ENCODE results near the gene TNFRSF25. TPM values are rescaled to one million over a fixed set of nuclear protein-coding genes. Genes with fewer than 3 reads are reported as not detected.

The TNFRSF25 gene
- total RNA-seq, 4 donors from 2014 or later = 4.2 to 11.2 (median 8.8) TPM

- H3K36me3 ChIP-seq = peaks cover 0 to 62% of the 10 kb centered on the region in 2 donors
- no peaks in the 10 kb centered on the region for H3K4me1 ChIP-seq
- no peak overlapping the region for H3K27ac ChIP-seq
- no peaks in the 10 kb centered on the region for H3K9me3 ChIP-seq
- peaks cover 53% of the 10 kb centered on the region for H3K27me3 ChIP-seq
- no peak overlapping the region for H3K4me3 ChIP-seq
- WGBS, 2 donors (ENCODE audit: low coverage in 1 of 2) = 90 to 93% methylated on average over 5 to 8 of the region's 12 CpGs
- no peak for TF ChIP-seq CTCF (IDR thresholded peaks at IDR 0.05)
- TF ChIP-seq POLR2A (IDR thresholded peaks at IDR 0.05) = no peak
- TF ChIP-seq POLR2AphosphoS5 (IDR thresholded peaks at IDR 0.05) = no peak
- TF ChIP-seq EP300 (IDR thresholded peaks at IDR 0.05) = no peak
- ATAC-seq = no peak
These were observed 1.3 kb upstream of the TNFRSF25 start for GRCh38 chr1:6467224-6467623.

GRCh38 chr1:6466751-6467150 lies 778 bp upstream of the TNFRSF25 start:
- no peak for ATAC-seq
- peaks cover 58% of the 10 kb centered on the region for H3K27me3 ChIP-seq

GRCh38 chr1:6465461-6466005 lies 440 bp downstream of the TNFRSF25 start:
- Histone ChIP-seq H3K27me3 (peaks cover 70% of the 10 kb centered on the region), H3K4me3 (peak overlapping the region in 1 of 2 donors; percentile 19), H3K4me1 (peaks cover 0 to 2% (median 0%) of the 10 kb centered on the region in 3 donors), H3K9me3 (no peaks in the 10 kb centered on the region), H3K36me3 (peaks cover 0 to 58% of the 10 kb centered on the region in 2 donors), H3K27ac (no peak overlapping the region)
- ATAC-seq = no peak
- WGBS, 2 donors (ENCODE audit: low coverage in 1 of 2) = no CpG with 5 or more reads among the region's 21 CpGs
- no peak for TF ChIP-seq POLR2AphosphoS5 (IDR thresholded peaks at IDR 0.05)
- no peak for TF ChIP-seq CTCF (IDR thresholded peaks at IDR 0.05)
- TF ChIP-seq EP300 (IDR thresholded peaks at IDR 0.05) = no peak
- TF ChIP-seq POLR2A (IDR thresholded peaks at IDR 0.05) = no peak

More at GRCh38 chr1:6466751-6467150, 778 bp upstream of the TNFRSF25 start:
- WGBS, 2 donors (ENCODE audit: low coverage in 1 of 2) = 100% methylated on average over 1 to 2 of the region's 5 CpGs
- no peak for TF ChIP-seq POLR2A (IDR thresholded peaks at IDR 0.05)
- no peak for TF ChIP-seq EP300 (IDR thresholded peaks at IDR 0.05)
- TF ChIP-seq CTCF (IDR thresholded peaks at IDR 0.05) = no peak
- no peak for TF ChIP-seq POLR2AphosphoS5 (IDR thresholded peaks at IDR 0.05)
- Histone ChIP-seq H3K9me3 (no peaks in the 10 kb centered on the region), H3K36me3 (peaks cover 0 to 62% of the 10 kb centered on the region in 2 donors), H3K27ac (no peak overlapping the region), H3K4me3 (no peak overlapping the region), H3K4me1 (no peaks in the 10 kb centered on the region)

- 87% methylated on average over 4 of the region's 5 CpGs; no CpG with 5 or more reads in 1 of the 2 donors for WGBS, 2 donors (ENCODE audit: low coverage in 1 of 2)
- H3K36me3 ChIP-seq = peaks cover 0 to 52% of the 10 kb centered on the region in 2 donors
- peaks cover 76% of the 10 kb centered on the region for H3K27me3 ChIP-seq
- H3K4me1 ChIP-seq = peaks cover 0 to 8% (median 0%) of the 10 kb centered on the region in 3 donors
- no peak overlapping the region for H3K4me3 ChIP-seq
- no peak for TF ChIP-seq EP300 (IDR thresholded peaks at IDR 0.05)
- TF ChIP-seq CTCF (IDR thresholded peaks at IDR 0.05) = no peak
- no peak for TF ChIP-seq POLR2AphosphoS5 (IDR thresholded peaks at IDR 0.05)
- TF ChIP-seq POLR2A (IDR thresholded peaks at IDR 0.05) = no peak
- no peaks in the 10 kb centered on the region for H3K9me3 ChIP-seq
- no peak overlapping the region for H3K27ac ChIP-seq
- ATAC-seq = no peak
These were observed 1.1 kb downstream of the TNFRSF25 start for GRCh38 chr1:6464915-6465314.

- H3K4me1 ChIP-seq = peaks cover 0 to 11% (median 0%) of the 10 kb centered on the region in 3 donors
- 100% methylated on average over 2 to 4 of the region's 7 CpGs for WGBS, 2 donors (ENCODE audit: low coverage in 1 of 2)
- no peak for TF ChIP-seq POLR2AphosphoS5 (IDR thresholded peaks at IDR 0.05)
- TF ChIP-seq EP300 (IDR thresholded peaks at IDR 0.05) = no peak
- TF ChIP-seq POLR2A (IDR thresholded peaks at IDR 0.05) = no peak
- TF ChIP-seq CTCF (IDR thresholded peaks at IDR 0.05) = no peak
- no peak for ATAC-seq
- peaks cover 0 to 48% of the 10 kb centered on the region in 2 donors for H3K36me3 ChIP-seq
- peaks cover 81% of the 10 kb centered on the region for H3K27me3 ChIP-seq
- no peak overlapping the region for H3K27ac ChIP-seq
- no peaks in the 10 kb centered on the region for H3K9me3 ChIP-seq
- H3K4me3 ChIP-seq = no peak overlapping the region
These were observed 1.5 kb downstream of the TNFRSF25 start for GRCh38 chr1:6464514-6464836.
